ENCODE measurements around the gene ADGRL2. TPM values are rescaled to one million over a fixed set of nuclear protein-coding genes. Genes with fewer than 3 reads are reported as not detected.

ADGRL2 gene
- total and polyA plus RNA-seq, 9 of the 15 experiments (the other 6 are each of a cell fraction or from before 2014, with no cell fraction given), result 0.03 to 0.15 (median 0.13) TPM; not detected in 6

- TF ChIP-seq, protein P1, sequence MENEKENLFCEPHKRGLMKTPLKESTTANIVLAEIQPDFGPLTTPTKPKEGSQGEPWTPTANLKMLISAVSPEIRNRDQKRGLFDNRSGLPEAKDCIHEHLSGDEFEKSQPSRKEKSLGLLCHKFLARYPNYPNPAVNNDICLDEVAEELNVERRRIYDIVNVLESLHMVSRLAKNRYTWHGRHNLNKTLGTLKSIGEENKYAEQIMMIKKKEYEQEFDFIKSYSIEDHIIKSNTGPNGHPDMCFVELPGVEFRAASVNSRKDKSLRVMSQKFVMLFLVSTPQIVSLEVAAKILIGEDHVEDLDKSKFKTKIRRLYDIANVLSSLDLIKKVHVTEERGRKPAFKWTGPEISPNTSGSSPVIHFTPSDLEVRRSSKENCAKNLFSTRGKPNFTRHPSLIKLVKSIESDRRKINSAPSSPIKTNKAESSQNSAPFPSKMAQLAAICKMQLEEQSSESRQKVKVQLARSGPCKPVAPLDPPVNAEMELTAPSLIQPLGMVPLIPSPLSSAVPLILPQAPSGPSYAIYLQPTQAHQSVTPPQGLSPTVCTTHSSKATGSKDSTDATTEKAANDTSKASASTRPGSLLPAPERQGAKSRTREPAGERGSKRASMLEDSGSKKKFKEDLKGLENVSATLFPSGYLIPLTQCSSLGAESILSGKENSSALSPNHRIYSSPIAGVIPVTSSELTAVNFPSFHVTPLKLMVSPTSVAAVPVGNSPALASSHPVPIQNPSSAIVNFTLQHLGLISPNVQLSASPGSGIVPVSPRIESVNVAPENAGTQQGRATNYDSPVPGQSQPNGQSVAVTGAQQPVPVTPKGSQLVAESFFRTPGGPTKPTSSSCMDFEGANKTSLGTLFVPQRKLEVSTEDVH (IDR thresholded peaks at IDR 0.05; ENCODE audit: low read depth, partially characterized antibody), result no peak
- TF ChIP-seq ZMIZ1 (IDR thresholded peaks at IDR 0.05; ENCODE audit: low read depth in 2 of 2, low read length in 2 of 2), result no peak
- TF ChIP-seq HDAC3 (IDR thresholded peaks at IDR 0.05; ENCODE audit: borderline replicate concordance, partially characterized antibody), result no peak
These were observed 66.5 kb downstream of the ADGRL2 start (continued) for GRCh38 chr1:81867235-81867634.

- no peak overlapping the region for H2AFZ ChIP-seq (ENCODE audit: low read depth, low read length)
- no peaks in the 10 kb centered on the region for H3K36me3 ChIP-seq (ENCODE audit: control insufficient read depth, insufficient read depth, low read length)
- intact Hi-C loops (cut with micrococcal nuclease) (no loop called here), in situ Hi-C loops (cut with MboI) (no loop called here)
- 0% methylated on average over 2 of the region's 2 CpGs for WGBS (ENCODE audit: insufficient coverage, low coverage, missing lambda C conversion rate)
- no peaks in the 10 kb centered on the region for H3K27me3 ChIP-seq (ENCODE audit: control insufficient read depth in 2 of 2, insufficient read depth in 2 of 2, low read length in 2 of 2)
- ChIA-PET CTCF (ENCODE audit: low intra/inter-chr PET ratio) (no interaction called here), POLR2A (no interaction called here)
- H3K4me3 ChIP-seq, result no peak overlapping the region
- FAIRE-seq, result no peak
- no peaks in the 10 kb centered on the region for H3K9me3 ChIP-seq (replicated peaks; ENCODE audit: control insufficient read depth, insufficient read depth, low read depth, low read length)
- H3K9ac ChIP-seq (ENCODE audit: insufficient read depth in 1 of 2, low read depth in 2 of 2, low read length in 2 of 2), result no peak overlapping the region
- H3K9me1 ChIP-seq (ENCODE audit: control insufficient read depth, insufficient read depth, low read length), result no peaks in the 10 kb centered on the region
- no peak for ATAC-seq
- no peak overlapping the region for H3K27ac ChIP-seq (ENCODE audit: extremely low read depth, low read depth, low read length)
- H3K4me1 ChIP-seq (replicated peaks in 1 of 2; ENCODE audit: control insufficient read depth in 2 of 2, insufficient read depth in 2 of 2, low read length in 2 of 2), result no peaks in the 10 kb centered on the region
- no peaks in the 10 kb centered on the region for H3K79me2 ChIP-seq (ENCODE audit: control insufficient read depth, insufficient read depth, low read length)
- no peaks in the 10 kb centered on the region for H4K20me1 ChIP-seq (replicated peaks; ENCODE audit: control insufficient read depth, insufficient read depth, low read length)
- no TSS peak for BruUV-seq (replicated peaks)
- H3K4me2 ChIP-seq (ENCODE audit: insufficient read depth, low read length), result no peak overlapping the region
- no peak for DNase-seq (ENCODE audit: extremely low read depth in 1 of 4, low spot score in 3 of 4)
- TF ChIP-seq ERF (CRISPR knock-in tag; IDR thresholded peaks at IDR 0.05) (no peak), JUNB (CRISPR knock-in tag; conservative IDR thresholded peaks at IDR 0.05) (no peak), HOMEZ (CRISPR knock-in tag; IDR thresholded peaks at IDR 0.05) (no peak), CBFB (CRISPR knock-in tag; IDR thresholded peaks at IDR 0.05) (no peak), MTA3 (IDR thresholded peaks at IDR 0.05; ENCODE audit: borderline replicate concordance) (no peak), CAMTA2 (CRISPR knock-in tag; conservative IDR thresholded peaks at IDR 0.05) (no peak), GABPA (tag; conservative IDR thresholded peaks at IDR 0.05; ENCODE audit: low read depth) (no peak), MAX (CRISPR knock-in tag; IDR thresholded peaks at IDR 0.05) (no peak), NFATC3 (IDR thresholded peaks at IDR 0.05) (no peak)
These were observed 68.6 kb downstream of the ADGRL2 start for GRCh38 chr1:81869307-81869706.
